GM21737 (cell line): ENCODE results near the gene RNF223.

Experiments
- ATAC-seq: cut with Tn5 transposase; IDR thresholded peaks from one replicate; pipeline ENCODE4 v1.9.1; 2021; ENCODE audit warnings: mild to moderate bottlenecking, moderate library complexity; ENCODE audit not compliant: unreplicated experiment

Gene RNF223

DNA sequence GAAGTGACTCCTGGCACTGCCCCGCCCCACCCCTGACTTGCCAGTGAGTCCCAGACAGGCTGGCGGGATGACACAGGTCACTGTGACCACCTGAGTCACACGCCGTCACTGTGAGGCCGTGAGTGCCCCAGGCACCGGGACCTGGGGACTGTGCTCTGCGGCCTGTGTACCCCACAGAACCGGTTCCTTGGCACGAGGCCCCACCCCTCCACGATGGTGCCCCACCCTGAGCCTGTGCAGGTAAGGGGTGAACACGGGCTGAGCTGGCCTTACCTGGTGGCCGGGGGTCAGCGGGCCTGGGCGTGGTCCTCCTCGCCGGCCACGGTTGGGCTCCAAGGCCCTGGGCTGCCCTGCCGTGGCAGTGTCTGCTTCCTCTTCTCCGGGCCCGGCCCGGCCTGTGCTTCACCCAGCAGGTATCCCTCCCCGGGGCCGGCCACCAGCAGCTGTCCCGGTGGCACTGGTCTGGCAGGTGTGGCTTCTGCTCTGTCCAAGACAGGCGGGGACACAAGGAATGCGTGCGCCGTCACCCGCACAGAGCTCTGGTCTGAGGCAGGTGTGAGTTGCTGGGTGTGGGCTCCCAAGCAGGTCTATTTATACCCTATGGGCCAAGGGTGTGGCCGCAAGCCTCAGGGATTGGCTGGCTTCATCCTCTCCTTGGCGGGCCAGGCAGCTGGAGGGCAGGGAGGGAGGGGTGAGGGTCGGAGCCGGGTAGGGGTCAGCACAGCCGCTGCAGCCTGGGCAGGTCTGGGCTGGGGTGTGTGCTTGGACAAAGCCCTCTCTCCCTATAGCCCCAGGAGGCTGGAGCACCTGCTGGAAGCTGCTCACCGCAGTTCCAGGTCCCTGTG, at the start of gene RNF223:
RNF223 (minus strand) TSS at position 564 of the 845 bp plus-strand sequence. CDS start 1,740 bp downstream, outside the sequence.
- no peak for ATAC-seq

DNA sequence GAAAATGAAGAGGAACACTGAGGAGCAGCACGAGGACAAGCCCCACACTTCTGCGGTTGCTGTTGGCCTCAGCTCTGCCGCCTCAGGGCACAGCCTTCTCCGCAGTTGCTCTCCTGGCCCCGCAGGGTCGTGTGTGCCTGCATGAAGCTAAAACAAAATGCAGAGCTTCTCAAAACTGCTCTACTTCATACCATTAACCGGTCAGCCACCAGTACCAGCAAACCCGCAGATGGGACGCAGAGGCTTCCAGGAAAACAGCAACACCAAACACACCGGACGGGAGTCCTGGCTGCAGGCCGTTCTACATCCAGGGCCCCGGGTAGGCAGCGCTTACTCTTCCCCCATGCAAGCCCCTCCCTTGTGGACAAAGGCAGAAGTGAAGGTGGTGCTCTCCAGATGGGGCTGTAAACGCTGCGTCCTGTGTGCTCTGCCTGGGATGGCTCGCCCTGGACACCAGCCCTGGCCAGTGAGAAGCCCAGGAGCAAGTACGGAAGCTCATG, 48.9 kb upstream of the RNF223 start:
- no peak for ATAC-seq

DNA sequence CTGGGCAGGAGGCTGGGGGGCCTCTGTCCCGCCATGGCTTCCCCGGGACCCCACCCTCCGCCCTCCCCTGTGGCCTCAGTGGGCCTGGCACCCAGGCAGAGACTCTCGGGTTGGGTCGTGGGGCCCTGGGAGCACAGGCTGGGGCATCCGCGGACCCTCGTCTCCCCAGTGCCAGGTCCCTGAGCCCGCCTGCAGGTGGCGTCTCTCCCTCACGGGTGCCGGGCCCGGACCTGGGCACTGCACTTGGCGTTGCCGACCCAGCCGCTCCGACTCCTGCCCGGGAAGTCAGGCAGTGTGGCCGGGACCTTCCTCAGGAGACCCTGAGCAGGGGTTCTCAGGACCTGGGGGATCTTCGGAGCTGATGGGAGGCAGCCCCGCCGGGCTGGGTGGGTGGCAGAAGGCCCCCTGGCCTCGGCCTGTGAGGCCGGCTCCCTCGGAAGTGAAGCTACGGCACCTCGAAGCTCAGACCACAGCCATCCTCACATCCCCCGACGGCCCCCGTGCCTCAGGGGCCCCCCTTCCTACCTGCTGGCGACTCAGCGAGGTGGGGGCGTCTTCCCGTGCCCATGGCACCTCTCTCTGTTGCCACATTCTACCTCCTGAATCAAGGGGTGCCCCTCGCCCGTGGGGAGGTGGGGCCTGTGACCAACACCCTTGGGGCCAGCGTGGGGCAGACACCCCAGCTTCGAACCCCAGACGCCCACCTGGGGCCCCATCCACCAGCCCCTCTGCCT, 48.1 kb upstream of the RNF223 start:
- peak; percentile 53 for ATAC-seq

DNA sequence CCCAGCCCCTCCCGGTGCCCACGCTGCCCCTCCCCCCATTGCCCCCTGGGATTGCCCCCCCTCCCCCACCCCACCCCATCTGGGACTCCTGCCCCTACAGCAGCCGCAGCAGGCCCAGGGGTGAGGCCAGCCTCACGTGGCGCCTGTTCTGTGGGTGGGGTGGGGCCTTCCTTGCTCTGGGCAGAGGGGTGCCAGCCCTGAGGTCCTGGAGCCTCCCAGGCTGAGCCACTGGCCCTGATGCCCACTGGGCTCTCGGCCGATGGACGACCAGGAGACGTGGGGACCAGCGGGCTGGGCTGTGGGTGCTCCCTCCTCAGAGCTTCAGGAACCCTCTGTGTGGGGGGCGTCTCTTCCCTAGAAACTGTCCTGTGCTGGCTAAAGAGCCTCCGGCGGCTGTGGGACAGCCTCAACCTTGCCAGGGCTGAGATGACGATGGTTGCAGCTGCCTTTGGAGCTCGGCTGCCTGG, 47.5 kb upstream of the RNF223 start:
- ATAC-seq, result no peak

DNA sequence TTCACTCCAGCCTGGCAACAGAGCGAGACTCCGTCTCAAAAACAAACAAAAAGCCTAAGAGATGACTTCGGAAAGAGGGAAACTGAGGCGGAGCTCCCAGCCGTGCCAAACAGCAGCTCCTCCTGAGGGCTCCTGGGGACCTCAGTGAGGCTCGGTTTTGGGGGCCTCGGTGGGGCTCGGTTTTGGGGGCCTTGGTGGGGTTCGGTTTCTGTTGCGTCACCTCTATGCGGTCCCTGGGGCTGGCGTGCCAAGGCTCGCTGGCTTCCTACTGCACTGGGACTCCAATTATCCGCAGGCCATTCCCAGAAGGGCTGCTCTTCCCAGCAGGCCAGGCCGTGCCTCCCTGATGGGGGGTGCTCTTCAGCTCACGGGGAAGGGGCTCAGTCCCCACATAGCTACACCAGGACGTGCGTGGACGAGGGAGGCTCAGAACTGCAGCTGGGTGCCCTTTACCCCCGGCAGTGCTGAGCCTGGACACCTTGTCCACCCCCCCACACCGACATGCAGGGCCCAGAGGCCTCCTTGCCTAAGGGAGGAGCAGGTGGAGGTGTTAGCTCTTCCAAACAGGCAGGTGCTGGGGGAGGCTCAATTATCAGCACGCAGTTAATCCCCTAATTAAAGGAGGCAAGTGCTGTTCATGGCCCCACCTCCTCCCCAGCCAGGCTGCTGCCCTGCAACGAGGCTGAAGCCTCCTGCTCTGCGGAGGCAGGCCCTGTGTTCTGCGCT, 46.9 kb upstream of the RNF223 start:
- ATAC-seq, result no peak

DNA sequence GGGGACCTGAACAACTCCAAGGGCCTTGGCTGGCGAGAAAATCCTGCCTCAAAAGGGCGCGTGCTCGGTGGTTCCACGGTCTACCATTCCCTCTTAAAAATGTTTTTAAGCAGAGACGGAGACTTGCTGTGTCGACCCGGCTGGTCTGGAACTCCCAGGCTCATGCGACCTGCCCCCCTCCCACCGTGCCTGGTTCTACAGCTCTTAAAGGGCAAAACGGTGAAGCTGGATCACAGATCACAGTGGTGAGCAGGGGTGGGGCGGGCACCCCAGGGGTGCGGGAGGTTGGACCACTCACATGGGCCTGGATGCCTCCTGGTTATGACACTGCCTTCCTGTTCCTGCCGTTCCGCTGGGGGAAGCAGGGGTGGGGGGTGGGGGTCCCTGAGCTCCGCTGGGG, 46.0 kb upstream of the RNF223 start:
- no peak for ATAC-seq

DNA sequence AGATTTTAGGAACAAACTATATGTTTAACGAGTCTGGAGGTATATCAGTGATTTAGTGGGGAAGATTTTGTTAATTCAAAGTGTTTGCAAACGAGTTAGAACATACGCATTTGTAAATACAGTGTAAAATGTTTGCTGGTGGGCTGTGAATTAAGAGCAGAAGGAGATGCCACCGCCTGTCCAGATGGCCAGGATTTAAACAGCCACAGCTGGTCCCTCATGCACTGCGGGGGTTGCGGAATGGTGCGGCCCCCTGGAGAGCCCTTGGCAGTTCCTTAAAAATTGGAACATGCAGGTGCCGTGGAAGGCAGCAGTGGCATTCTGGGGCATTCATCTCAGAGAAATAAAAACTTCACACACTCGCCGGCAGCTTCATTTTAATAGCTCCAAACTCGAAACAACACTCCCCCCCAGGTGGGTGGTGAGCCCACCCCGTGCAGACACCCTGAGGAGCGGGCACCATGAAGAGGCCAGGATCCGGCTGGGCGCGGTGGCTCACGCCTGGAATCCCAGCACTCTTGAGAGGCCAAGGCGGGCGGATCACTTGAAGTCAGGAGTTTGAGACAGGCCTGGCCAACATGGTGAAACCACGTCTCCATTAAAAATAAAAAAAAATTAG, 45.3 kb upstream of the RNF223 start:
- ATAC-seq, result no peak

DNA sequence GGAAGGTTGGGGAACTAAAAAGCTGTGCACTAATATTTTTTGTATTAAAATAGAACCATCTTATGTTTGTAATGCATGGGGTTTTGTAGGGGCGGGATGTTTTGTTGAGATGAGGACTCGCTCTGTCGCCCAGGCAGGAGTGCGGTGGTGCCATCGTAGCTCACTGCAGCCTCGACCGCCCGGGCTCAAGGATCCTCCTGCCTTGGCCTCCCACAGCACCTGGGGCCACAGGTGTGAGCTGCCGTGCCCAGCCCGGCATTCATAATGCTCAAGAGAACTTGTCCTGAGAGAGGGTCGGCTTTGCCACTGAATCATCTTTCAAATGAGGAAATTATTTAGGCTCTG, 44.7 kb upstream of the RNF223 start:
- no peak for ATAC-seq

DNA sequence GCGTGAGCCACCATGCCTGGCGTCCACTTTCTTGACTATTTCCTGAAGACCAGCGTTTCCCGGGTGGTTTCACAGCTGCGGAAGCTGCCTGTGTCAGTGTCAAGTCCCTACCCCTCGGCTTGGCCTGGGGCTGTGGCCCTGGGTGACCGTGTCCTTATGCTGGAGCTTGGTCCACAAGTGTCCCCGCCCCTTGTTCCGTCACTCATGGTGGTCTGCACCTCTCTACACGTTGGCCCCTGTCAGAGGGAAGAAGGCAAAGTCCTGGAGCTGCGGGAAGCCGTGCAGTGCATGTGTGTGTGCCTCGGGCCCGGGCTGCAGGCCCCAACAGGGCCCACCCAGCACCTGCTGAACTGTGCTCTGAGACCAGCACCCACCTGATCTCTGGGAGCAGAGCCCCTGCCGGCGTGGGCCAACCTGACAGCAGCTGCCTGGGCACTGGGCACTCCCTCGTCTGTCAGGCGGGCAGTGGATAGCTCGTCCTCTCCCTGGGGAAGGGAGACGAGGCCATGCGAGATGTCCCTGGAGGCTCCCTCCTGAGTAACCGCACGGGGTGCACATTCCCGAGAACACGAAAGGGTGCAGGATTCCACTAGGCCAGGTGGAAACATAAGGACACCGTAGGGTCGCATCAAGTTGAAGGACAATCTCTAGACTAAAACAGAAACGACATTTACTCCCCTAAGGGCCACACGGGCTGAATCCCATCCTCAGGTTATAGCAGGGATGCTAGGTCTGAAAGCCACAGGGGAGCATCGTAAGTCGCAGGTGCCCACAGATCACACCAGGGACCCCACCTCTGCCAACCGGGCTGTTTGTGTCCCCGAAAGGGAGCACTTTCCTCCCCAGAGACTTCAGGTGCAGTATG, 44.1 kb upstream of the RNF223 start:
- ATAC-seq, result no peak

DNA sequence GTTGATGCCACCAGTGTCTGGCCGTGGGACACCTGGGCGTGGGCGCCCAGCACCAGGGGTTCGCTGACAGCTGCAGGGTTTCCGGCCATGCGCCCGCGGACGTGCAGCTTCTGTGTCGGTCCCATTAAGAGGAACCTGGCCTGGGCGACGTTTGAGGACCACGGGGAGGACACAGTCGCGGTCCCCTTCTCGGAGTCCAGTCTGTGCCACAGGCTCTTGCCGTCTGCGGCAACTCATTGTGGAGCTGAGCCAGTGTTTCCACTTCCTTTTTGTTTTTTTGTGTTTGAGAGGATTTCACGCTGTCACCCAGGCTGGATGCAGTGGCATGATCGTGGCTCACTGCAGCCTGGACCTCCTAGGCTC, 43.3 kb upstream of the RNF223 start:
- ATAC-seq, result no peak

DNA sequence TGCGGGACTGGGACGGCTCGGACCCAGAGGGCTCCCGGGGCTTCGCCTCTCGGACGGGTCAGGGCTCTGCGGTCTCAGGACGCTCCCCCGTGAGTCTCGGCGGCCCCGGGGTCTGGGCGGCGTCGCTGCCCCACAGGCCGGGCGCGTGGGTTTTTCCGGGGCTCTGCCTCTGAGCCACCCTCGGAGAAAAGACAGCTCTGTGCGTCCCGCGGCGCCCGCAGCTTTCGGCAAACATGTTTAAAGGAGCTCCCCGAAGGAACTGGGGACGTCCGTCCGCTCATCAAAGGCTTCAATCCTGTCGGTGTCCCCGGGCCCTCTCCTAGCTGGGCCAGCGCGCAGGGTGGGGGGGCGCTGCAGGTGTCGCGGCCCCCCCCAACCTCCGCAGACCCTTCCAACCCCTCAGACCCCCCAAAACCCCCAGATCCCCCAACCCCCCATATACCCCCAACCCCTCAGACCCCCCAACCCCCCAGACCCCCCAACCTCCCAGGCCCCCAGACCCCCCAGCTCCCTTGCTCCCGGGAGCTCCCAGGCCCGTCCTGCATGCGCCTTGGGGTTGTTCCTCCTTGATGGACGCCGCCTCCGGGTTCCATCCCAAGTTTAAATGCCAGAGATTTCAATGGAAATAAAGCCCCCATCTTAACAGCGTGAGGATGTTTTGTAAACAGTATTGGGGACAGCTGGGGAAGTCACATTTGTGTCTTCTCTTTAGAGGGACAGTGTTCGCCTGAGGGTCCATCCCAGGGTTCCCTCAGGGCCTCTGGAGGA, 42.8 kb upstream of the RNF223 start:
- ATAC-seq, result no peak

DNA sequence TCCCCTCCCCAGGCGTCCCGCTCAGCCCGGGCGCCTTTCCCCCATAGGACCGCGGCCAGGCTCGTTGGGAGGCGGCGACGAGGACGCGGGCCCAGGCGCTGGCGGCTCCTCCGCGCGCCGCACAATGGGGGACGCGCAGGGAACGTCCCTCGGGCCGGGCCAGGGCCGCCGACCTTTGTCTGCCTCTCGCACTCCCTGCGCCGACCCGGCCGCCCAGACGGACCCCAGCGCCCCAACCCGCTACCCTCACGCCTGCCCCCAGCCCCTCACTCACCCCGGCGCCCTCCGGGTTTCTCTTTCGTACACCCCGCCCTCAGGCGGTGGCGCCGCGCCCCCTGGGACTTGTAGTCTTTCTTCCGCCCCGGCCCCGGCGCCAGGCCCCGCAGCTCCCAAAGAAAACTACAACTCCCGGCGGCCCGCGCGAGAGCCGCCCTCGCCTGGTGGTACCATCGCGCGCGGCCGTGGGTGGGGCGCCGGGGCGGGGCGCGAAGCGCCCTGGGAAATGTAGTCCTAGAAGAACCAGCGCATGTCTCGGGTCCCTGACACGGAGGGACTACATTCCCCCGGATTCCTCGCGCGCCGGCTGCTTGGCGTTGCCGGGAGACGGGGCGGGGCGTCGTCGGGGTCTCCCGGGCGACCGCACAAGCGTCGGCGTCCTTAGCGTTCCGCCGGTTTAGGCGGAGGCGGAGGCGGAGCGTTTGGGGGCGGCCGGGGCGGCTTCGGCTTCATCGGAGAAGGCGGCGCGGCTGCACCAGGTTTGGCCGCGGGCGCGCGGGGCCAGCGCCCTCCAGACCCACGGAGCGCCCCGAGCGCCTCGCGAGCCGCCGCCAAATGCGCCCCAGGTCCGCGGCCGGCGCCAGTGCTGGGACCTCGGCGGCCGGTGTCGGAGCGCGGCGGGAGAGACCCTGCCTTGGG, 41.9 kb upstream of the RNF223 start, which contains the start of gene C1orf159:
C1orf159 (minus strand) TSS at position 304 of the 915 bp plus-strand sequence. CDS start 24,546 bp downstream, outside the sequence.
- peak; percentile 90 for ATAC-seq

DNA sequence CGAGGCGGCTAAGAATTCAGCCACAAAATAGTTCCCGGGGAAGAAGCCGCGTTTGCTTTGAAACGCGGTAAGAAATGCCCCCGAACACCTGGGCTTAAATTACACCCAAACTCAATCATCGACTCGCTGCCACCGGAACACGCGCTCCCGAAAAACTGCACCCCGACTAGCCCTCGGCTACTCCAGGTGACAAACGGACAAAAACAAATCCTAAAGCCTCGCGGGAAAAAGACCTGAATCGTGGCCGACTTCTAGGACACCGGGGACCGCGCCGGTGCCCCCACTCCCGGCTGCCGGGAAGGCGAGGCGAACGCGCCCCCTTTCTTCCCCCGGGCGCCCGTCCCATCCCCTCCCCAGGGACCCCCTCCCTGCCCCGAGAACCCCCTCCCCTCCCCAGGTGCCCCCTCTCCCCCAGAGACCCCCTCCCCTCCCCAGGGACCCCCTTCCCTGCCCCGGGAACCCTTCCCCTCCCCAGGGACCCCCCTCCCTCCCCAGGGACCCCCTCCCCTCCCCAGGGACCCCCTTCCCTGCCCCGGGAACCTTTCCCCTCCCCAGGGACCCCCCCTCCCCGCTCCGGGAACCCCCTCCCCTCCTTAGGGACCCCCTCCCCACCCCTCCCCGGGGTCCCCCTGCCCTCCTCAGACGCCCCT, 41.2 kb upstream of the RNF223 start:
- no peak for ATAC-seq

DNA sequence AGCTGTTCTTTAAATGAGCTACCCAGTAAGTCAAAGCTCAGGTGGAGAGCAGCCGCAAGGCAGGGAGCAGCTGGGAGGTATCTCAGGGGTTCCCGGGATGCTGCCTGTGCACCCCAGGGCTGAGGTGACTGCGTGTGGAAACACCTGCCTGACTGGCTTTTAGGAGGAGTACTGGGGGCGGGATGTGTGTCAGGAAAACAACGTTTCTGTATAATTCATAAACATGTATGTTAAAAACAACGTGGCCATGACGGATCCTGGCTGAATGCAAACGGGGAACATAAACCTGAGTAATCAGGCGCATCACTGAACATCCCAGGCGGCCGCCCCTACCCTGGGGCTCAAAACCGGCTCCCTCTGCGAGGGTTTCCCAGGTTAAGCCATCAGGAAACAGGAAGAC, 40.3 kb upstream of the RNF223 start:
- no peak for ATAC-seq

DNA sequence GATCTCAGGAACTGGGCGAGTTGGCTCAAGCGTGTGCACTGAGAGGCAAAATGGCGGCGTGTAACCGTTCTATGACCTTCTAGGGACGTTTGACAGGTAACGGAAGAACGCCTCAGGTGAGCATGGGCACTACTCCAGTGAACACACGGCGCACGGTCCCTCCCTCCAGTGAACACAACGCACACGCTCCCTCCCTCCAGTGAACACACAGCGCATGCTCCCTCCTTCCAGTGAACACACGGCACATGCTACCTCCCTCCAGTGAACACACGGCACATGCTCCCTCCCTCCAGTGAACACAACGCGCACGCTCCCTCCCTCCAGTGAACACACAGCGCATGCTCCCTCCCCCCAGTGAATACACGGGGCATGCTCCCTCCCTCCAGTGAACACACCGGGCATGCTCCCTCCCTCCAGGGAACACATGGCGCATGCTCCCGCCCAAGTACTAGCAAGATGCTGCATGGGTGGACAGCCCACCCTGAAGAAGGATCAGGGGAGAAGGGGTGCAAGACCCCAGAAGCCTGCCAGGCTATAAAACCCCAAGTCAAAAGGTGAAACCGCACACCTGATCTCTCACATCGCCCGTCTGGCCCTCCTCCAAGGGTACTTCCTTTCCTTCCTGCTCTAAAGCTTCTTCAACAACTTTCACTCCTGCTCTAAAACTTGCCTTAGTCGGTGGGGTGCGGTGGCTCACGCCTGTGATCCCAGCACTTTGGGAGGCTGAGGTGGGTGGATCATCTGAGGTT, 38.3 kb upstream of the RNF223 start:
- ATAC-seq, result no peak

DNA sequence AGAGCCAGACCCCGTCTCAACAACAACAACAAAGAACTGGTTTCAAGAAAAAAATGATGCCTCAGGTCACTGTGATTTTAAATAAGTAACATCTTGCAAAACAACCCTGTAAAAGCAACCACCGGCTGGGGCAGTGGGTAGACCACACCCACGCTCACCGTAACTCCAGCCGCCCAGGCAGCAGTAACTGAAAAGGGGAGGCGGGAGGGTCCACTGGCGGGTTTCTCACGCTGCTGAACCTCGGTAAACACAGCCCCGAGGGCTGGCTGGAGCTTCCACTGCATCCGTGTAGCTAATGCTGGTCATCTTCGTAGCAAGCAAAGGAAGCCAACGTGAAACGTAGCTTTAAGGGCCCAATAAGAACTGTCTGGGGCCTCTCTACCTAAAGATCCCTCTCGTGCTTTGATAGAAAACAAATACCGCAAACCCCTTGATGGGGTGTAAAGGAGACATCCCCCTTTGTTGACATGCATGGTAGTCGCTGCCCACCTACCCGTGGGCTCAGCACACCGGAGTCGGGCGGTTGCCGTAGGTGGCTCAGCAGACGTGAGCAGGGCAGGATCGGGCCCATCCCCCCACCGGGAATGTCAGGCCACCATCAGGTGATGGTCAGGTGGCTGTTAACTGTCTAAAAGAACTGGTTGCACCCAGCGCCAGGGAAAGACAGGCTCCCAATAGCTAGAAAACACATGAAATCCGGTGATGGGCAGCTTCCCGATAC, 37.6 kb upstream of the RNF223 start:
- no peak for ATAC-seq
